ENCODE measurements around the gene NAXE. TPM values are rescaled to one million over a fixed set of nuclear protein-coding genes. Genes with fewer than 3 reads are reported as not detected.
"Not testable (repeated sequence)": the region's sequence is repeated elsewhere in the genome, so short reads cannot be mapped to it uniquely, and the experiment has no call there.

The NAXE gene
- total RNA-seq, 2 donors from 2014 or later, result 56.2 to 74.7 TPM

DNA sequence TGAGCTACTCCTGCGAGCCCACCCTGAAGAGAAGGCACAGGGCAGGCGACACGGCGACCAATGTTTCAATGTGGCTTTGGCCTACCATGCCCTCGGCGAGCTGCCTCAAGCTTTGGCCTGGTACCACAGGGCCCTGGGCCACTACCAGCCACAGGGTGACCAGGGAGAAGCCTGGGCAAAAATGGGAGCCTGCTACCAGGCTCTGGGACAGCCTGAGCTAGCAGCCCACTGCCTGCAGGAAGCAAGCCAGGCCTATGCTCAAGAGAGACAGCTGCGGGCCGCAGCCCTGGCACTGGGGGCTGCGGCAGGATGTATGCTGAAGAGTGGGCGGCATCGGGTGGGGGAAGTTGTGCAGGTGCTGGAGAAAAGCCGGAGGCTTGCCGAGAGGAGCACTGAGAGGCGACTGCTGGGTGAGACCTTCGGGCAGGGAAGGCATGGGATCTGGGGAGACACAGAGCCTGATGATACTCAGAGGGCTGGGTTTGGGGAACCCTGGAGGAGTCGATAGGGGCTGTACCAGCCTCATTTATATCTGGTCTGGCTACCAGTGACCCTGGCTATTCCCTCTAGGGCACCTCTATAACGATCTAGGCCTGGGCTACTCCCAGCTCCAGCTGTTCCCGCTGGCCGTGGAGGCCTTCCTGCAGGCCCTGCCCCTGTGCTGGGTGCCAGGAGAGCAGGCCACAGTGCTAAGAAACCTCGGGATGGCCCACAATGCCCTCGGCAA lies 9.8 kb upstream of the NAXE start:
- H3K4me1 Mint-ChIP-seq, result no peaks in the 10 kb centered on the region
- H3K27ac Mint-ChIP-seq, result peak overlapping the region; percentile 70

DNA sequence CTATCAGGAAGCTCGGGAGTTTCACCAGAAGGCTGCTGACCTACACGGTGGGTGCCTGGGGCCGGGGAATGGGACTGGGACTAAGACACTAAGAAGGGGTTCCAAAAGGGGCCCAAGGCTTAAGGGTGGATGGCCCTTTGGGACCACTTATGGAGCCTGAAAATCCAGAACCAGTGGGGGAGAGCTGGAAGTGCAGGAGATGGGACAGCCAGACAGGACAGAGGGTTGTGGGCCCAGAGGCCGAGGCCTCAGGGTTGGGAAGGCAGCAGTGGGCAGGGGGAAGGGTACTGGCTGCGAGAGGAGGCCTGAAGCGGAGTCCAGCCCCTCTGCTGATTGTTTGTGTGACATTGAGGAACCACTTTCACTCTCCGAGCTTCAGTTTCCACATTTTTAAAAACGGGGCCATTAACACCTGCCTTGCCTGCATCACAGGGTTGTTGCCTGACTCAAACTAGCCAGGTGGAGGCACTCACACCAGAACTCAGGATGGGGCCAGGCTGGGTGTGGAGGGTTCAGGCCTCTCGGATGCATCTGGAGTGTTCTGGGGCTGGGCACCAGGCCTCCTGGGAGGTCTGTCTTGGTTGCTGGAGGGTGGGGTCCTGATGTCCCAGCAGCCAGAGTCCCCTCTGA lies 9.1 kb upstream of the NAXE start:
- H3K36me3 Mint-ChIP-seq (ENCODE audit: low read depth), result no peaks in the 10 kb centered on the region

More for the DNA sequence above, 9.8 kb upstream of the NAXE start:
- H3K4me3 Mint-ChIP-seq, result no peak overlapping the region
- no peaks in the 10 kb centered on the region for H3K27me3 Mint-ChIP-seq
- H3K9me3 Mint-ChIP-seq, result no peaks in the 10 kb centered on the region
- ATAC-seq (replicated peaks), result no peak
- no peaks in the 10 kb centered on the region for H3K36me3 Mint-ChIP-seq (ENCODE audit: low read depth)

DNA sequence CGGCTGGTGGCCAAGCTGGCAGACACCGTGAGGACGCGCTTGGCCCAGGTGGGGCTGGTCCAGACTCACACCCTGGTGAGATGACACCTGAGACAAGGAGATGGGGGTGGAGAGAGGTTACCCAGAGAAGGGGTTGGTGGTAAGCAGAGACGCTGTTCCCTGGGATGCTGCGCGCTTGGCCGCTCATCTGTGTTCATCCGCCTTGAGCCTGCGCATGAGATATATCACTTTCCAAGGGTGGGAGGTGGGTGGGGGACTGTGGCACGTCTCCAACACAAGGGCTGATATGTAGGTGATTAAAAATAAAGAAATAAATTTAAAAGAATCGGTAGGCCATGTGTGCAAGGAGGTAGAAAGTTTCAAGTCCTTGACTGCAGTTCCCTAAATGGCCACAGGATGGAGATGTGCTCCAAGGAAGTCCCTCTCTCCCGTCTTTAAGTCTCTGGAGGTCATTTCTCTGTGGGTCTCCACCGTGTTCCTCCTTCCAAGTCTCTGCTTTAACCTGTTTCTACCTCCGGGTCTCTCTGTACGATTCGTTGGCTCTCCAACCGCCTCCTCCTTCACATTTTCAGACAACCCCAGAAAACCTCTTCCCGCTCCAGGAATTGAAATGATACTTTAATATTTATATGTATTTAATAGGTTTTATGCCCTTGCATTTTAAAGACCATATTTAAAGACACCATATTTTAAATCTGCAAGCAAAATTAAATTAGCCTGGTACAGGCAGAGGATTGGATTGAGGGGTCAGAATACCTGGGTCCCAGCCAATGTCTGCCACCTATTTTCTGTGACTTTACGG lies 7.6 kb upstream of the NAXE start:
- Mint-ChIP-seq H3K36me3 (ENCODE audit: low read depth) (no peaks in the 10 kb centered on the region), H3K4me1 (no peaks in the 10 kb centered on the region), H3K9me3 (no peaks in the 10 kb centered on the region), H3K27me3 (no peaks in the 10 kb centered on the region), H3K4me3 (no peak overlapping the region), H3K27ac (no peak overlapping the region)
- ATAC-seq (replicated peaks), result peak; percentile 64

More for the DNA sequence above, 9.1 kb upstream of the NAXE start:
- ATAC-seq (replicated peaks), result no peak
- Mint-ChIP-seq H3K27ac (peak overlapping the region; percentile 70), H3K4me1 (no peaks in the 10 kb centered on the region), H3K27me3 (no peaks in the 10 kb centered on the region), H3K4me3 (no peak overlapping the region), H3K9me3 (no peaks in the 10 kb centered on the region)

DNA sequence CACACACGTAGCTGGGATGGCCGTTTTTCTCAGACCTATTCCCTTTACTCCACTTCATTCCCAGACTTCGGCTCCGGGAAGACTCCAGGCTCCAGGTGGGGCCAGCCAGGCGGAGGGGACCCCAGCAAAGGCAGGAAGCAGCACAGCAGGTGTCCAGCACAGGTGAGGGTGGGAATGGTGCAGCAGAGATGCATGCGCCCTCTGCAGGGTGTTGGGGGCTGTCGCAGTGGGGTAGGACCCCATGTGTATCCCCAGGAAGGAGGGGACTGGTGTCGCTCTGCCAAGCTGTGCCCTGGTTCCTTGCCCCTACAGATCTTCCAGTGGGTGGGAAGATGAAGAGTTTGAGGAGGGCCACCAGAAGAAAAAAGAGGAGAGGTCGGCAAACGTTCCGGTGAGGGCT lies 6.8 kb upstream of the NAXE start:
- Mint-ChIP-seq H3K36me3 (ENCODE audit: low read depth) (no peaks in the 10 kb centered on the region), H3K27ac (no peak overlapping the region), H3K9me3 (no peaks in the 10 kb centered on the region), H3K4me3 (no peak overlapping the region), H3K27me3 (no peaks in the 10 kb centered on the region), H3K4me1 (no peaks in the 10 kb centered on the region)
- no peak for ATAC-seq (replicated peaks)

DNA sequence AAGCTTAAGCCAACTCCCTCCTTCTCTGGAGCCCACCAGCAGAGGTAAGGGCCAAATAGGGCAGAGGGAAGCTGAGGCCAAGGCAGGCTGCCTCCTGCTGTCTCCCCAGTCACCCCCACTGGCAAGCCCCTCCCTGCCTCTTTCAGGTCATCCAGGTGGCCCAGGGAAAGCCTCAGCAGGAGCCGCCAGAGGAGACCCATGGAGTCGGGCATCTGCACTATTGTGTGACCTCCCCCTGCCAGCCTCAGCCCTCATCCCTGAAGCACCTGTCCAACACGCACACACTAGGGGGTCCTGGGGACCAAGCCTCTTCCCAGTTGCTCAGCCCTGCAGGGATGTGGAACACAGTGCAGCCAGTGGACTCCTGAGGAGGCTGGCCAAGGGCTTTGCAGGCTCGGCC lies 5.3 kb upstream of the NAXE start:
- H3K4me1 Mint-ChIP-seq, result no peaks in the 10 kb centered on the region
- no peaks in the 10 kb centered on the region for H3K36me3 Mint-ChIP-seq (ENCODE audit: low read depth)
- H3K9me3 Mint-ChIP-seq, result no peaks in the 10 kb centered on the region
- H3K27me3 Mint-ChIP-seq, result no peaks in the 10 kb centered on the region
- no peak for ATAC-seq (replicated peaks)
- H3K27ac Mint-ChIP-seq, result no peak overlapping the region
- H3K4me3 Mint-ChIP-seq, result no peak overlapping the region

DNA sequence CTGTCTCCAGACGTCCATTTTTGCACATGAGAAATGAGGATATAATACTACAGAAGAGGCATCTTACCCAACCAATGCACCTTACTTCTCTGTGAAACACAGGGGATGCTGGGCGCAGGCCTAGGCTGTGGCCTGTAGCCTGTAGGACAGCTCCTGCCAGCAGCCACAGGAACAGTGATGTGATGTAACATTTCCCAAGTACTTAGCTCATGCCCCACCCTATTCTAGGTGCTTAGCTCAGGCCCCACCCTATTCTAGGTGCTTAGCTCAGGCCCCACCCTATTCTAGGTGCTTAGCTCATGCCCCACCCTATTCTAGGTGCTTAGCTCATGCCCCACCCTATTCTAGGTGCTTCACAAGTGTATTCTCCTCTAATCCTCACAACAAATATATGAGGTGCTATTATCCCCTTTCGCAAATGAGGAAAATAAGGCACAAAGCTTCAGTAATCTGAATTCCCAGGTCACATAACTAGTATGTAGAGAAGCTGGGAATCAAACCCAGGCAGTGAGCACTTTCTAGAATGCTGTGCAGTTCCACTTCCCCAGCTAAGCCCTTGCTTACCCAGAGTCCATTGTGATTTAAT lies 4.6 kb upstream of the NAXE start:
- no peak for ATAC-seq (replicated peaks)
- H3K36me3 Mint-ChIP-seq (ENCODE audit: low read depth), result no peaks in the 10 kb centered on the region

DNA sequence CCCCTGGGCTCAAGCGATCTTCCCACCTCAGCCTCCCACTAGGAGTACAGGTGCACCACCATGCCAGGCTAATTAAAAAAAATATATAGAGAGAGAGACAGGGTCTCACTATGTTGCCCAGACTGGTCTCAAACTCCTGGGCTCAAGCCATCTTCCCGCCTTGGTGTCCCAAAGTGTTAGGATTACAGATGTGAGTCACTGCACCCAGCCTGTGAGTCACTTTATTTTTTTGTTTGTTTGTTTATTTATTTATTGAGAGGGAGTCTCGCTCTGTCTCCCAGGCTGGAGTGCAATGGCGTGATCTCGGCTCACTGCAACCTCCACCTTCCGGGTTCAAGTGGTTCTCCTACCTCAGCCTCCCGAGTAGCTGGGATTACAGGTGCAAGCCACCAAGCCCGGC lies 3.6 kb upstream of the NAXE start:
- not testable (repeated sequence) for H3K9me3 Mint-ChIP-seq; H3K27ac Mint-ChIP-seq; H3K36me3 Mint-ChIP-seq (ENCODE audit: low read depth); H3K4me1 Mint-ChIP-seq; H3K4me3 Mint-ChIP-seq; H3K27me3 Mint-ChIP-seq; ATAC-seq (replicated peaks)

More for the DNA sequence above, 4.6 kb upstream of the NAXE start:
- Mint-ChIP-seq H3K9me3 (no peaks in the 10 kb centered on the region), H3K27me3 (no peaks in the 10 kb centered on the region), H3K27ac (no peak overlapping the region), H3K4me3 (no peak overlapping the region), H3K4me1 (no peaks in the 10 kb centered on the region)

DNA sequence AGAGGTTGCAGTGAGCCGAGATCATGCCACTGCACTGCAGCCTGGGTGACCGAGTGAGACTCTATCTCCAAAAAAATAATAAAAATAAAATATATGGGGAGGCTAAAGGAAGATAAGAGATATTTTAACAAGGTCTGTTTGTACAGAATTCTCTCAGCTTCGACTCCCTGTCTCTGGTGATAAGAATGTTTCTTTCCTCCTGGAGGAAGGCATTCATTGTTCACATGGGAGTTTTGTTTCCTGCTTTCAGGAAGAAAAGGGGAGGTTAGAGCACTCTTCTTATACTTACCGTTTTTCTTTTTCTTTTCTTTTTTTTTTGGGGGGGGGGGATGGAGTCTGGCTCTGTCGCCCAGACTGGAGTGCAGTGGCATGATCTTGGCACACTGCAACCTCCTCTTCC lies 2.0 kb upstream of the NAXE start:
- no peak overlapping the region for H3K4me3 Mint-ChIP-seq
- H3K9me3 Mint-ChIP-seq, result no peaks in the 10 kb centered on the region
- H3K27ac Mint-ChIP-seq, result no peak overlapping the region
- H3K4me1 Mint-ChIP-seq, result no peaks in the 10 kb centered on the region
- H3K27me3 Mint-ChIP-seq, result no peaks in the 10 kb centered on the region
- no peak for ATAC-seq (replicated peaks)
- peaks cover 17% of the 10 kb centered on the region for H3K36me3 Mint-ChIP-seq (ENCODE audit: low read depth)

DNA sequence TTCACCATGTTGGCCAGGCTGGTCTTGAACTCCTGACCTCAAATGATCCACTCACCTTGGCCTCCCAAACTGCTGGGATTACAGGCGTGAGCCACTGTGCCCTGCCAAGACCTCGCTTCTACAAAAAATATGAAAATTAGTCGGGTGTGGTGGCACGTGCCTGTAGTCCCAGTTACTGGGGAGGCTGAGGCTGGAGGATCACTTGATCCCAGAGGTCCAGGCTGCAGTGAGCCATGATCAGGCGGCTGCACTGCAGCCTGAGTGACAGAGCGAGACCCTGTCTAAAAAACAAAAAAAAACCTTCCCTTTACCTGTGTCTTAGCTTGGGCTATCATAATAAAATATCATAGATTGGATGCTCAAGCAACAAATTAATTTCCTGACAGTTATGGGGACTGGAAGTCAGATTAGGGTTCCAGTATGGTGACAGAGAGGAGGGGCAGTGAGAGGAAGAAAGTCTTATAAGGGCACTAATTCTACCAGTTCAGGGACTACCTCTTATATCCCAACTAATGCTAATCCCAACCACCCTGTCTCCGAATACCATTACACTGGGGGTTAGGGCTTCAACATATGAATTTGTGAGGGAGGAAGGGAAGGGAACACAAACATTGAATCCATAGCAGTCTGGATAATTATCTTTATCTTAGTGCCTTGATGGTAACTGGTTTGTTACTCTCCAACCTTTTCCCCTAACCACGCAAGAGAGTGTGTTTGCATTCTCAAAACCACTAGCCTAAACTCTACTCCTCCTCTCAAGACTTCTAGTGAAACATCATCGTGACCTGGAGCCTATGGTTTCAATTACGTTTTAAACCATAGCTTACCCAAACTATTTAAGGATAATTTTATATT lies 1.0 kb upstream of the NAXE start:
- no peak for ATAC-seq (replicated peaks)
- Mint-ChIP-seq H3K9me3 (no peaks in the 10 kb centered on the region), H3K27ac (peak overlapping the region; percentile 87), H3K4me1 (peaks cover 6% of the 10 kb centered on the region), H3K4me3 (peak overlapping the region; percentile 83), H3K36me3 (ENCODE audit: low read depth) (peaks cover 27% of the 10 kb centered on the region), H3K27me3 (no peaks in the 10 kb centered on the region)

DNA sequence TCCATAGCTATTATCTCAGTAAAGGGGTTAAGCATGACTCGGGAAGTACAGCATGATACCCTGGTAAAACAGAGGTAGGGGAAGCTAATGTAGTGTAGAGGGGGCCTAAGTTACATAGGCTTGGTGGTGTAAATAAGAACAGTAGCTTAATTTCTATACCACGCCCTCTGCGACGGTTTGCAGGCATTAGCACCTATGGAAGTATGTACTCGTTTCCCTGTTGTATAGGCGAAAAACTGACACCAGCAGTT lies 470 bp upstream of the NAXE start:
- peak overlapping the region; percentile 83 for H3K4me3 Mint-ChIP-seq
- H3K27me3 Mint-ChIP-seq, result no peaks in the 10 kb centered on the region
- peak overlapping the region; percentile 87 for H3K27ac Mint-ChIP-seq
- no peaks in the 10 kb centered on the region for H3K9me3 Mint-ChIP-seq
- H3K4me1 Mint-ChIP-seq, result peaks cover 7% of the 10 kb centered on the region
- H3K36me3 Mint-ChIP-seq (ENCODE audit: low read depth), result peaks cover 33% of the 10 kb centered on the region
- no peak for ATAC-seq (replicated peaks)

DNA sequence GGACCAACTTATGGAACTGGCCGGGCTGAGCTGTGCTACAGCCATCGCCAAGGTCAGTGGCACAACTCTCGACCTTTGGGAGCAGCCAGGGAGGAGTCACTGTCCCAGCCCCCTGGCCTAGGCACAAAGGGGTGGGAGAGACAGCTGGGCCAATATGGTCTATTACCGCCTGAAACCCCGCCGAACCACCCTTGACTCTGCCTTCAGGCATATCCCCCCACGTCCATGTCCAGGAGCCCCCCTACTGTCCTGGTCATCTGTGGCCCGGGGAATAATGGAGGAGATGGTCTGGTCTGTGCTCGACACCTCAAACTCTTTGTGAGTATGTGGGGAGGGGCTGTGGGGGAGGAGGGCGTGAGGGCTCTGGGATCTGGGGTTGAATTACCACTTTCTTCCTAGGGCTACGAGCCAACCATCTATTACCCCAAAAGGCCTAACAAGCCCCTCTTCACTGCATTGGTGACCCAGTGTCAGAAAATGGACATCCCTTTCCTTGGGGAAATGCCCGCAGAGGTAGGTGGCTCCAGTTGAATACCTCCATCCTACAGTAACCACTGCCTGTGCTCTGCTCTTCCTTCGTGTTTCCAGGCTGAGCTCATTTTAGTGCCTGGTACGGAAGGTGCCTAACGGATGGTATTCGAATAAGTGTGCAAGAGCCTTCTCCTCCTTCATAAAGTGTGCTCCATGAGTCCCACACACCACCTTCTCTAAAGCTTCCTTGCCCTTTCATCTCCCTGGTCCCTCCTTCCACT lies 758 bp downstream of the NAXE start:
- H3K36me3 Mint-ChIP-seq (ENCODE audit: low read depth), result peaks cover 45% of the 10 kb centered on the region

DNA sequence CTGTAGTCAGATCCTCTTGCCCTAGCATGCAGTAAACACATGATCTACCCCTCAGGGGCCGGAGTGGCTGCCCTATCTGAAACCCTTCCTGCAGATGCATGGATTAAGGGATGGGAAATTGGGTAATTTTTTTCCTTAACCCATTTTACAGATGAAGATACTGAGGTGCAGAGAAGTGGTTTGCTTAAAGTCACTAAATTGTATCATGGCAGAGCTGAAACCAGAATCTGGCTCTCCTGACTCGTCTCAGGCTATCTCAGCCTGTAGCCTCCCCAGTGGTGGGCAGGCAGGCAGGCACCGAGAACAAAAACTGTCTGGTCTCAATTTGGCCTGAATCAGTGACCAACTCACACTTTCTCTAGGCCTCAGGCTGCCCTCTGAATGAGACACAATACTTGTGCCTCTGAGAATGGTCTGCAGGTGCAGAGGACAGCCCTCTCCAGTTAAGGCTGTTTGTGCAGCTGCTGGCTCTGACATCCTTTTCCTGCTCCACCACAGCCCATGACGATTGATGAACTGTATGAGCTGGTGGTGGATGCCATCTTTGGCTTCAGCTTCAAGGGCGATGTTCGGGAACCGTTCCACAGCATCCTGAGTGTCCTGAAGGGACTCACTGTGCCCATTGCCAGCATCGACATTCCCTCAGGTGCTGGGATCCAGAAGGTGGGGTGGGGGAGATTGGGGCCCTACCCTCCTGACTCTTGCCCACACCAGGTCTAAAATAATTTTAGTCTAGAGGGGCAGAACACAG lies 1.5 kb downstream of the NAXE start:
- H3K36me3 Mint-ChIP-seq (ENCODE audit: low read depth), result peaks cover 52% of the 10 kb centered on the region
- ATAC-seq (replicated peaks), result no peak

More for the DNA sequence above, 758 bp downstream of the NAXE start:
- Mint-ChIP-seq H3K9me3 (no peaks in the 10 kb centered on the region), H3K4me1 (peaks cover 7% of the 10 kb centered on the region), H3K27ac (peak overlapping the region; percentile 87), H3K27me3 (no peaks in the 10 kb centered on the region), H3K4me3 (peak overlapping the region; percentile 83)
- ATAC-seq (replicated peaks), result no peak

DNA sequence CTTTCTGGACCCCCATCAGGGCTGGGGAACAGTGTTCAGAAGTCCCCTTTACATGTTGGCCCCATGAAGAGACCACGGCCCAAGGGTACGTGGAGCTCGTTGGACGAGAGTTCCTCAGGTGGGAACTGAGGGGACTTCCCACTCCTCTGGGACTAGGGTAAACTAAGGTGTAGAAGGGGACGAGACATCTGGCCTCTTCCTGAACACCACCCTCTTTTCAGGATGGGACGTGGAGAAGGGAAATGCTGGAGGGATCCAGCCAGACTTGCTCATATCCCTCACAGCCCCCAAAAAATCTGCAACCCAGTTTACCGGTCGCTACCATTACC lies 2.0 kb downstream of the NAXE start:
- ATAC-seq (replicated peaks), result no peak
- Mint-ChIP-seq H3K9me3 (no peaks in the 10 kb centered on the region), H3K36me3 (ENCODE audit: low read depth) (peaks cover 58% of the 10 kb centered on the region), H3K27ac (no peak overlapping the region), H3K27me3 (no peaks in the 10 kb centered on the region), H3K4me1 (peaks cover 8% of the 10 kb centered on the region), H3K4me3 (no peak overlapping the region)

More for the DNA sequence above, 1.5 kb downstream of the NAXE start:
- Mint-ChIP-seq H3K27me3 (no peaks in the 10 kb centered on the region), H3K9me3 (no peaks in the 10 kb centered on the region), H3K4me3 (peak overlapping the region; percentile 83), H3K4me1 (peaks cover 7% of the 10 kb centered on the region), H3K27ac (peak overlapping the region; percentile 87)

Measured in activated T-helper 17 cell treated with anti-CD3 and anti-CD28 coated beads, Interleukin-2, amount 50 U/mL, for 72 hours (primary cell).